ENCODE results near the gene SEMA4D.

The SEMA4D gene

GRCh38 chr9:89427621-89428221, 70.2 kb downstream of the SEMA4D start:
- DNase-seq, result no peak

GRCh38 chr9:89426384-89426961, 71.4 kb downstream of the SEMA4D start:
- DNase-seq, result no peak

GRCh38 chr9:89425921-89426383, 72.0 kb downstream of the SEMA4D start:
- DNase-seq, result no peak

GRCh38 chr9:89425024-89425805, 72.7 kb downstream of the SEMA4D start:
- no peak for DNase-seq

- no peak for DNase-seq
Measured at GRCh38 chr9:89422151-89422975, 75.5 kb downstream of the SEMA4D start.

GRCh38 chr9:89421595-89421994, 76.3 kb downstream of the SEMA4D start:
- DNase-seq, result no peak

- no peak for DNase-seq
Measured at GRCh38 chr9:89420397-89421178, 77.3 kb downstream of the SEMA4D start.

- DNase-seq, result no peak
Measured at GRCh38 chr9:89419978-89420394, 77.9 kb downstream of the SEMA4D start.

GRCh38 chr9:89418882-89419640, 78.9 kb downstream of the SEMA4D start:
- no peak for DNase-seq

GRCh38 chr9:89418474-89418845, 79.5 kb downstream of the SEMA4D start:
- no peak for DNase-seq

GRCh38 chr9:89417832-89418473, 80.0 kb downstream of the SEMA4D start:
- DNase-seq, result no peak

GRCh38 chr9:89414670-89415324, 83.1 kb downstream of the SEMA4D start:
- DNase-seq, result no peak

- DNase-seq, result no peak
Measured at GRCh38 chr9:89413963-89414638, 83.8 kb downstream of the SEMA4D start.

GRCh38 chr9:89412951-89413350, 85.0 kb downstream of the SEMA4D start:
- DNase-seq, result no peak

GRCh38 chr9:89412541-89412940, 85.4 kb downstream of the SEMA4D start:
- no peak for DNase-seq

GRCh38 chr9:89411759-89412158, 86.2 kb downstream of the SEMA4D start:
- no peak for DNase-seq

- DNase-seq, result no peak
Measured at GRCh38 chr9:89410641-89411350, 87.1 kb downstream of the SEMA4D start.

- no peak for DNase-seq
Measured at GRCh38 chr9:89410022-89410421, 87.9 kb downstream of the SEMA4D start.

GRCh38 chr9:89409466-89409865, 88.4 kb downstream of the SEMA4D start:
- no peak for DNase-seq
